ENCODE data around the gene LYRM9. TPM values are rescaled to one million over a fixed set of nuclear protein-coding genes. Genes with fewer than 3 reads are reported as not detected.

LYRM9 gene
- total RNA-seq = 2.9 and 3.2 TPM in 2 replicates

DNA sequence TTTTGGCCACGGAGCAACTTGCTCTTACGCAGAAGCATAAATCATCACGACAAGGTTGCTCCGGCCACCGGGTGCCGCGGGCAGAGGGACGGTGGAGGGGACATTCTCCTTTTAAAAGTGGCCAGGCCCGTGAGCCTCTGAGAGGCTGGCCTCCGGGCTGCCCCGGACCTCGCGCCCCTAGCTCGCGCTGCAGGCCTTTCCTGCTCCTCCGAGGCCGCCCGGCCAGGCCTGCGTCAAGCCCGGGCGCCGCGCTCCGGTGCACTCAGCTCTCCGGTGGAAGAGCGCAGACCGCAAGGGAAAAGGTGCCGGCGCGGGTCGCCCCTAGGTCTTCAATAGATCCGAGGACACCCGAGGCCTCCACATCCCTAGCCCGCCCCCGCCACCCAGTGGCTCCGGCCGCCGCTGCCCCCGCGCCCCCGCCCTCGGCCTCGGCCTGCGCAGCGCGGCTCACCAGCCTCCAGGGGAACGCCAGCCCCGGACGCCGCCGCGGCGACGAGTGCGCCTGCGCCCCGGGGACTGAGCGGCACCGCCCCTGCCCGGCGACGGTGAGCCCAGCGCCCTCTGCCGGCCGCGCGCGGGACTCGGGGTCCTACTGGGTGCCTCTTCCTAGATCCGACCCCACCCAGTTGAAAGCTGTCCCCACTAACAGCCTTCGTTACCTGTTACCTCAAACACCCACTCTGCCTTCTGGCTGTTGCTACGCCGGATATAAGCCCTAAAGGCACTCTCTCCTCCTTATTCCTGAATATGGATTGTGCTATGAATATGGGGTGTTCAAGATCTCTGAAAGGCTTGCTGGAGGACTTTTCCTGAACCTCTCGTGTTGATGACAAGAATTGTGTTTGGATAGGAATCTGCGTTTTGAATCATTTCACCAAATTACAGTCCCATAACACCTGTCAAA is at the start of gene LYRM9:
LYRM9 (minus strand) TSS at position 500 of the 904 bp plus-strand sequence. CDS start 10,671 bp downstream, outside the sequence.
- no peak for DNase-seq (ENCODE audit: low read depth)
- peak within 1 kb of the TSS; percentile 65 for H3K4me3 ChIP-seq (ENCODE audit: low read depth, low read length)
- peak; percentile 76 for TF ChIP-seq CTCF (conservative IDR thresholded peaks at IDR 0.05; ENCODE audit: low read depth, low read length)

GRCh38 chr17:27940503-27941428 is 47.6 kb upstream of the LYRM9 start:
- no peak for DNase-seq (ENCODE audit: low read depth)
- no peak for TF ChIP-seq CTCF (conservative IDR thresholded peaks at IDR 0.05; ENCODE audit: low read depth, low read length)
- H3K4me3 ChIP-seq (ENCODE audit: low read depth, low read length) = no peak overlapping the region

DNA sequence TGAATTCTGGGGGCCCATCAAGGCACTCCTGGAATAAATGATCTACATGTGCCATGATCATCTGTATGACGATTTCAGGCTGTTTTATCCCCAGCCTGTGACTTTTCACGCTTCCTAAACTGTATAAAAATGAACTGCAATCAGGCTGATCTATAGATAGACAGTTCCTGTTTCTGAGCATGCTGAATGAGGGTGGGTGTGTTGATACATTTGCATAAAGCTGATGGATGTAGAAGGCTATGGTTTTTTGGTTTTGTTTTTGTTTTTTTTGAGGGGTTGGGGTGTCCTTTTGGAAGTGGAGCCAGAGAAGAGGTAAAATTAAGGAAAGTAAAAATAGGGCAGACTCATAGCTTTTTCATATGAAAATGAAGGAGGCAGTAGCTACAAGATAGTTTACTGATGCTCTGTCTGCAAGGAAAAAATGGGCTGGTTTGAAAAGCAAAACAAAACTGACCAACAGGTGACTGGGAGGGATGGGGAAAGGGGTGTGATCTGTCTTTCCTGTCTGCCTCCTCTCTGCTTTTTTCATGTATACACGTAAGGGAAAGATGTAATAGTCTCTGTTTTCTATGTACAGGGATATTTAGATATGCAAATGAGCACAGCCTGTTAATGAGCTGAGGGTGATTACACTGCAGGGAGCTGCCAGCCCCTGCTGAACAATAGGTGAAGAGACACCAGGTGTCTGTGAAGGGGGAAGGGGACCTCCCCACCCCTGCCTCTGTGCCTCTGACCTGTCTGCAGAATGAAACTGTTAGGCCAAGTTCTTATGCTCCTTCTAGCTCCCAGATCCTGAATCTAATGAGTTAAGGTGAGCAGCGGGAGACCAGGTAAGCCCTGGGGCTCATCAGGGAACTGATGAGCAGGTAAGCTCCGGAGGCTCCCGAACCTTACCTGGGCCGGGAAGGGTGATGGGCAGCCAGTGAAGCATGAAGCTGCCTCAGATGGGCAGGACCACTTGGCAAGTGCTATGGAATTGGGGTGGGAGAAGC is 46.6 kb upstream of the LYRM9 start:
- TF ChIP-seq CTCF (conservative IDR thresholded peaks at IDR 0.05; ENCODE audit: low read depth, low read length) = no peak
- no peak for DNase-seq (ENCODE audit: low read depth)

GRCh38 chr17:27938864-27939263 is 45.7 kb upstream of the LYRM9 start:
- no peak overlapping the region for H3K4me3 ChIP-seq (ENCODE audit: low read depth, low read length)
- no peak for TF ChIP-seq CTCF (conservative IDR thresholded peaks at IDR 0.05; ENCODE audit: low read depth, low read length)
- no peak for DNase-seq (ENCODE audit: low read depth)

More for the DNA sequence above, 46.6 kb upstream of the LYRM9 start:
- no peak overlapping the region for H3K4me3 ChIP-seq (ENCODE audit: low read depth, low read length)

GRCh38 chr17:27938241-27938640 is 45.1 kb upstream of the LYRM9 start:
- H3K4me3 ChIP-seq (ENCODE audit: low read depth, low read length) = no peak overlapping the region
- no peak for TF ChIP-seq CTCF (conservative IDR thresholded peaks at IDR 0.05; ENCODE audit: low read depth, low read length)
- DNase-seq (ENCODE audit: low read depth) = no peak

GRCh38 chr17:27937025-27937546 is 43.9 kb upstream of the LYRM9 start:
- H3K4me3 ChIP-seq (ENCODE audit: low read depth, low read length) = no peak overlapping the region
- no peak for TF ChIP-seq CTCF (conservative IDR thresholded peaks at IDR 0.05; ENCODE audit: low read depth, low read length)
- no peak for DNase-seq (ENCODE audit: low read depth)

Data from epithelial cell of proximal tubule (primary cell).